ENCODE measurements around the gene CCDC71L.
"Not testable (repeated sequence)": the region's sequence is repeated elsewhere in the genome, so short reads cannot be mapped to it uniquely, and the experiment has no call there.

DNA sequence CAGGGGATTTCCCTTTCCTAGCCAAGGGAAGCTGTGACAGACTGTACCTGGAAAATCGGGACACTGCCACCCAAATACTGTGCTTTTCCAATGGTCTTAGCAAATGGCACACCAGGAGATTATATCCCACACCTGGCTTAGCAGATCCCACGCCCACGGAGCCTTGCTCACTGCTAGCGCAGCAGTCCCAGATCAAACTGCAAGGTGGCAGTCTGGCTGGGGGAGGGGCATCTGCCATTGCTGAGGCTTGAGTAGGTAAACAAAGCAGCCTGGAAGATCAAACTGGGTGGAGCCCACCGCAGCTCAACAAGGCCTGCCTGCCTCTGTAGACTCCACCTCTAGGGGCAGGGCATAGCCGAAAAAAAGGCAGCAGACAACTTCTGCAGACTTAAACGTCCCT, 48.6 kb upstream of the CCDC71L start:
- TF ChIP-seq, protein P1, sequence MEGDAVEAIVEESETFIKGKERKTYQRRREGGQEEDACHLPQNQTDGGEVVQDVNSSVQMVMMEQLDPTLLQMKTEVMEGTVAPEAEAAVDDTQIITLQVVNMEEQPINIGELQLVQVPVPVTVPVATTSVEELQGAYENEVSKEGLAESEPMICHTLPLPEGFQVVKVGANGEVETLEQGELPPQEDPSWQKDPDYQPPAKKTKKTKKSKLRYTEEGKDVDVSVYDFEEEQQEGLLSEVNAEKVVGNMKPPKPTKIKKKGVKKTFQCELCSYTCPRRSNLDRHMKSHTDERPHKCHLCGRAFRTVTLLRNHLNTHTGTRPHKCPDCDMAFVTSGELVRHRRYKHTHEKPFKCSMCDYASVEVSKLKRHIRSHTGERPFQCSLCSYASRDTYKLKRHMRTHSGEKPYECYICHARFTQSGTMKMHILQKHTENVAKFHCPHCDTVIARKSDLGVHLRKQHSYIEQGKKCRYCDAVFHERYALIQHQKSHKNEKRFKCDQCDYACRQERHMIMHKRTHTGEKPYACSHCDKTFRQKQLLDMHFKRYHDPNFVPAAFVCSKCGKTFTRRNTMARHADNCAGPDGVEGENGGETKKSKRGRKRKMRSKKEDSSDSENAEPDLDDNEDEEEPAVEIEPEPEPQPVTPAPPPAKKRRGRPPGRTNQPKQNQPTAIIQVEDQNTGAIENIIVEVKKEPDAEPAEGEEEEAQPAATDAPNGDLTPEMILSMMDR (conservative IDR thresholded peaks at IDR 0.05 in 1 of 2, IDR thresholded peaks at IDR 0.05 in 1 of 2; ENCODE audit: low read depth in 1 of 2, low read length in 2 of 2) = not testable (repeated sequence)
- TF ChIP-seq EZH2 (IDR thresholded peaks at IDR 0.05; ENCODE audit: low read length, missing control alignments) = not testable (repeated sequence)
